A549 (cell line): ENCODE measurements around the gene STARD9. TPM values are rescaled to one million over a fixed set of nuclear protein-coding genes. Genes with fewer than 3 reads are reported as not detected.

Experiments used
- ATAC-seq, 2 experiments: fragments of 200-7000 bp in 1 of 2; fragments of >200 bp in 1 of 2; cut with Nextera tagmentation in 1 of 2; cut with Tn5 transposase in 1 of 2; 3 replicates each; pipeline versions ENCODE4 v1.8.0 to v1.9.1; 2018 to 2020; ENCODE audit warnings: mild to moderate bottlenecking in 1 of 2, moderate library complexity in 1 of 2
- CTCF ChIA-PET: fragments of 300-600 bp; sonication (Branson Sonifier 250); formaldehyde crosslinking; extraction: SDS; loops from one replicate; lab custom pipeline; 2021; ENCODE audit warnings: antibody characterized with exemption, inconsistent platforms; lab: Yijun Ruan, JAX
- POLR2A ChIA-PET: fragments of 350-600 bp; formaldehyde crosslinking; extraction: SDS; loops from one replicate; lab custom pipeline; 2021; ENCODE audit warnings: antibody characterized with exemption, inconsistent platforms; lab: Yijun Ruan, JAX
- DNase-seq, 2 experiments: peaks; one replicate each; pipeline versions ENCODE4 v3.0.0 to v3.0.0-alpha.2; 2011 to 2016; ENCODE audit warnings: low read depth in 1 of 2, low spot score in 1 of 2
- FAIRE-seq: peaks from 2 replicates; lab custom pipeline; 2011; peaks lifted over from hg19 to GRCh38; lab: Jason Lieb, UNC
- H3K27ac ChIP-seq, 2 experiments: fragments of >200 bp; sonication (Bioruptor Twin); formaldehyde crosslinking; 3 replicates each; pipeline ENCODE4 v1.5.1; 2016 to 2017
- H3K4me1 ChIP-seq: fragments of >200 bp; sonication (Bioruptor Twin); formaldehyde crosslinking; 3 replicates; pipeline ENCODE4 v1.6.1; 2016
- H3K4me2 ChIP-seq: fragments of >200 bp; sonication (Bioruptor Twin); formaldehyde crosslinking; 3 replicates; pipeline ENCODE4 v1.6.1; 2016
- H3K4me3 ChIP-seq: fragments of >200 bp; sonication (Bioruptor Twin); formaldehyde crosslinking; 3 replicates; pipeline ENCODE4 v1.5.1; 2016
- H3K9me3 ChIP-seq: fragments of >200 bp; sonication (Bioruptor Twin); formaldehyde crosslinking; 3 replicates; pipeline ENCODE4 v1.6.1; 2016
- ATOH8 ChIP-seq: fragments of 250-450 bp; sonication (Bioruptor Pico); IDR thresholded peaks from 2 replicates; pipeline ENCODE4 v1.5.0; 2020; ENCODE audit warnings: low read depth, mild to moderate bottlenecking, moderate library complexity
- CBX2 ChIP-seq: fragments of 200-600 bp; sonication (generic); IDR thresholded peaks from 2 replicates; pipeline ENCODE4 v1.6.1; 2016; ENCODE audit warnings: low read depth, mild to moderate bottlenecking, borderline replicate concordance
- CEBPB ChIP-seq, 2 experiments: fragments of >200 bp in 1 of 2; sonication (Bioruptor Twin) in 1 of 2; formaldehyde crosslinking in 1 of 2; IDR thresholded peaks; 2 replicates each; pipeline ENCODE4 v1.6.1; 2012 to 2016
- CHD2 ChIP-seq: fragments of 150-350 bp; IDR thresholded peaks from 2 replicates; pipeline ENCODE4 v1.6.1; 2014; ENCODE audit warnings: low read length; ENCODE audit not compliant: partially characterized antibody
- CHD4 ChIP-seq: fragments of 200-600 bp; sonication (generic); IDR thresholded peaks from 2 replicates; pipeline ENCODE4 v1.6.1; 2016; ENCODE audit warnings: antibody characterized with exemption, mild to moderate bottlenecking, borderline replicate concordance
- EHF ChIP-seq: fragments of 250-450 bp; sonication (Bioruptor Pico); IDR thresholded peaks from 2 replicates; pipeline ENCODE4 v1.5.0; 2020; ENCODE audit warnings: mild to moderate bottlenecking
- EHMT2 ChIP-seq: fragments of 200-600 bp; sonication (generic); IDR thresholded peaks from 2 replicates; pipeline ENCODE4 v1.6.1; 2016; ENCODE audit warnings: antibody characterized with exemption, low read depth, mild to moderate bottlenecking, moderate library complexity
- FOSL2 ChIP-seq, 2 experiments: fragments of 450-650 bp in 1 of 2; fragments of >200 bp in 1 of 2; sonication (Bioruptor Twin) in 1 of 2; formaldehyde crosslinking; IDR thresholded peaks; 2 replicates each; pipeline versions ENCODE4 v1.5.0 to v1.6.1; 2016 to 2020; ENCODE audit warnings: mild to moderate bottlenecking in 1 of 2, moderate library complexity in 1 of 2
- HEYL ChIP-seq: fragments of 250-450 bp; sonication (Bioruptor Pico); IDR thresholded peaks from 2 replicates; pipeline ENCODE4 v1.8.0; 2021; ENCODE audit warnings: mild to moderate bottlenecking, moderate library complexity
- HOXA7 ChIP-seq: fragments of 250-450 bp; sonication (Bioruptor Pico); IDR thresholded peaks from 2 replicates; pipeline ENCODE4 v1.5.0; 2020; ENCODE audit warnings: mild to moderate bottlenecking, moderate library complexity
- HOXB13 ChIP-seq: fragments of 250-450 bp; sonication (Bioruptor Pico); IDR thresholded peaks from 2 replicates; pipeline ENCODE4 v1.5.0; 2020; ENCODE audit warnings: low read depth, mild to moderate bottlenecking, moderate library complexity
- JUN ChIP-seq, 2 experiments: fragments of >200 bp; sonication (Bioruptor Twin); formaldehyde crosslinking; IDR thresholded peaks; 2 replicates in 1 of 2; 3 replicates in 1 of 2; pipeline ENCODE4 v1.6.1; 2016 to 2017
- JUNB ChIP-seq: fragments of >200 bp; sonication (Bioruptor Twin); formaldehyde crosslinking; IDR thresholded peaks from 2 replicates; pipeline ENCODE4 v1.6.1; 2016
- MAX ChIP-seq: IDR thresholded peaks from 2 replicates; pipeline ENCODE4 v1.6.1; 2012
- MYC ChIP-seq: IDR thresholded peaks from 2 replicates; pipeline ENCODE4 v1.6.1; 2012; ENCODE audit warnings: mild to moderate bottlenecking, inconsistent platforms, low read length, improper control_type of control experiment, borderline replicate concordance
- NR3C1 ChIP-seq: fragments of >200 bp; sonication (Bioruptor Twin); formaldehyde crosslinking; IDR thresholded peaks from 3 replicates; pipeline ENCODE4 v1.6.1; 2017
- PHF8 ChIP-seq: fragments of 200-600 bp; sonication (generic); IDR thresholded peaks from 2 replicates; pipeline ENCODE4 v1.6.1; 2016; ENCODE audit warnings: low read depth, mild to moderate bottlenecking, antibody characterized with exemption, moderate library complexity, borderline replicate concordance
- RCOR1 ChIP-seq: fragments of 150-350 bp; IDR thresholded peaks from 2 replicates; pipeline ENCODE4 v1.6.1; 2014; ENCODE audit warnings: antibody characterized with exemption, low read length, low read depth
- SMC3 ChIP-seq: fragments of >200 bp; sonication (Bioruptor Twin); formaldehyde crosslinking; IDR thresholded peaks from 3 replicates; pipeline ENCODE4 v1.6.1; 2018; ENCODE audit warnings: inconsistent platforms
- SREBF2 ChIP-seq: fragments of 450-650 bp; IDR thresholded peaks from 2 replicates; pipeline ENCODE4 v1.6.1; 2014; ENCODE audit warnings: mild to moderate bottlenecking, moderate library complexity
- TFCP2L1 ChIP-seq: fragments of 250-450 bp; sonication (Bioruptor Pico); IDR thresholded peaks from 2 replicates; pipeline ENCODE4 v1.5.0; 2021; ENCODE audit warnings: mild to moderate bottlenecking
- TP53 ChIP-seq: fragments of 250-450 bp; sonication (Bioruptor Pico); IDR thresholded peaks from 2 replicates; pipeline ENCODE4 v1.5.0; 2021; ENCODE audit warnings: mild to moderate bottlenecking, moderate library complexity
- ZC3H11A ChIP-seq: fragments of 450-650 bp; IDR thresholded peaks from 2 replicates; pipeline ENCODE4 v1.6.1; 2014; ENCODE audit warnings: antibody characterized with exemption, mild to moderate bottlenecking
- ZFP36 ChIP-seq: fragments of 450-650 bp; IDR thresholded peaks from 2 replicates; pipeline ENCODE4 v1.6.1; 2014; ENCODE audit warnings: borderline replicate concordance; ENCODE audit not compliant: partially characterized antibody
- WGBS: methylation state at CpG from one replicate; pipeline ENCODE4 v1.1.6; 2017; ENCODE audit errors: missing lambda C conversion rate; 5-methylcytosine and 5-hydroxymethylcytosine counted together
- polyA plus RNA-seq, 4 experiments: library from polyadenylated mRNA; depleted of rRNA in 3 of 4; stranded (reverse); fragments of >200 nt; fragmentation: RNase III in 1 of 4; extraction: RNeasy Plus Mini Kit Qiagen cat#74134 plus additional on column Dnase treatment in 1 of 4; gene quantifications; 2 replicates in 3 of 4; 3 replicates in 1 of 4; pipeline ENCODE4 v1.2.3, GENCODE V29; 2011 to 2017
- TF ChIP-seq, protein P1 (sequence below): fragments of >200 bp; sonication (Bioruptor Twin); formaldehyde crosslinking; IDR thresholded peaks from 3 replicates; pipeline ENCODE4 v1.5.1; 2016

STARD9 gene
- polyA plus RNA-seq, 2 of the 4 experiments (the other 2 are of a cell fraction): 1.2 TPM

GRCh38 chr15:42691770-42692169 lies 116.4 kb downstream of the STARD9 start:
- no peak for ATAC-seq
- no peak for TF ChIP-seq SREBF2
- no peak for TF ChIP-seq JUNB
- no peak for TF ChIP-seq ATOH8
- TF ChIP-seq FOSL2 (IDR thresholded peaks at IDR 0.05): no peak
- no peak for TF ChIP-seq FOSL2 (CRISPR knock-in tag; IDR thresholded peaks at IDR 0.05)
- TF ChIP-seq SMC3: no peak
- TF ChIP-seq, protein P1, sequence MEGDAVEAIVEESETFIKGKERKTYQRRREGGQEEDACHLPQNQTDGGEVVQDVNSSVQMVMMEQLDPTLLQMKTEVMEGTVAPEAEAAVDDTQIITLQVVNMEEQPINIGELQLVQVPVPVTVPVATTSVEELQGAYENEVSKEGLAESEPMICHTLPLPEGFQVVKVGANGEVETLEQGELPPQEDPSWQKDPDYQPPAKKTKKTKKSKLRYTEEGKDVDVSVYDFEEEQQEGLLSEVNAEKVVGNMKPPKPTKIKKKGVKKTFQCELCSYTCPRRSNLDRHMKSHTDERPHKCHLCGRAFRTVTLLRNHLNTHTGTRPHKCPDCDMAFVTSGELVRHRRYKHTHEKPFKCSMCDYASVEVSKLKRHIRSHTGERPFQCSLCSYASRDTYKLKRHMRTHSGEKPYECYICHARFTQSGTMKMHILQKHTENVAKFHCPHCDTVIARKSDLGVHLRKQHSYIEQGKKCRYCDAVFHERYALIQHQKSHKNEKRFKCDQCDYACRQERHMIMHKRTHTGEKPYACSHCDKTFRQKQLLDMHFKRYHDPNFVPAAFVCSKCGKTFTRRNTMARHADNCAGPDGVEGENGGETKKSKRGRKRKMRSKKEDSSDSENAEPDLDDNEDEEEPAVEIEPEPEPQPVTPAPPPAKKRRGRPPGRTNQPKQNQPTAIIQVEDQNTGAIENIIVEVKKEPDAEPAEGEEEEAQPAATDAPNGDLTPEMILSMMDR: no peak
- no peak for TF ChIP-seq MYC
- TF ChIP-seq, all 56 proteins: peak for 0
- DNase-seq (no peak), FAIRE-seq (no peak)
- Histone ChIP-seq H3K9me3 (no peaks in the 10 kb centered on the region), H3K4me2 (no peak overlapping the region), H3K27ac (no peak overlapping the region), H3K4me3 (no peak overlapping the region), H3K4me1 (no peaks in the 10 kb centered on the region)
- 86% methylated on average over 7 of the region's 9 CpGs for WGBS
- ChIA-PET CTCF (no interaction called here), POLR2A (no interaction called here)

- H3K9me3 ChIP-seq: no peaks in the 10 kb centered on the region
- no peak overlapping the region for H3K4me3 ChIP-seq
- CTCF ChIA-PET: interaction anchor here (0.8 kb wide), 1 partner anchor 16 kb away, joined by 3 read pairs; no protein-coding TSS in a partner anchor
- TF ChIP-seq PHF8: no peak
- no peak for TF ChIP-seq SMC3
- TF ChIP-seq EHF: no peak
- TF ChIP-seq TP53: no peak
- TF ChIP-seq RCOR1: no peak
- TF ChIP-seq NR3C1: no peak
- TF ChIP-seq CEBPB (IDR thresholded peaks at IDR 0.05): no peak
- no peak for TF ChIP-seq JUN (IDR thresholded peaks at IDR 0.05)
- no peak for TF ChIP-seq HEYL
- no peak for TF ChIP-seq HOXB13
- TF ChIP-seq HOXA7: no peak
- TF ChIP-seq CBX2: no peak
- TF ChIP-seq, all 56 proteins: peak for 0
- WGBS: 64% methylated on average over 1 of the region's 1 CpG
- POLR2A ChIA-PET: no interaction called here
- Histone ChIP-seq H3K4me1 (no peaks in the 10 kb centered on the region), H3K27ac (no peak overlapping the region), H3K4me2 (no peak overlapping the region)
- FAIRE-seq (no peak), ATAC-seq (no peak), DNase-seq (no peak)
These were observed 117.1 kb downstream of the STARD9 start for GRCh38 chr15:42692536-42692935.

GRCh38 chr15:42692997-42693396 lies 117.6 kb downstream of the STARD9 start:
- Histone ChIP-seq H3K9me3 (no peaks in the 10 kb centered on the region), H3K4me2 (no peak overlapping the region), H3K27ac (no peak overlapping the region), H3K4me3 (no peak overlapping the region), H3K4me1 (no peaks in the 10 kb centered on the region)
- CTCF ChIA-PET: interaction anchor here (0.8 kb wide), 1 partner anchor 17 kb away, joined by 3 read pairs; no protein-coding TSS in a partner anchor
- no peak for DNase-seq
- POLR2A ChIA-PET: no interaction called here
- 90% methylated on average over 4 of the region's 4 CpGs for WGBS
- no peak for TF ChIP-seq HEYL
- no peak for TF ChIP-seq HOXB13
- TF ChIP-seq TFCP2L1 (CRISPR knock-in tag): no peak
- TF ChIP-seq PHF8: no peak
- TF ChIP-seq CHD2: no peak
- TF ChIP-seq EHF: no peak
- no peak for FAIRE-seq
- ATAC-seq: no peak

GRCh38 chr15:42693496-42693895 lies 118.1 kb downstream of the STARD9 start:
- H3K4me1 ChIP-seq: no peaks in the 10 kb centered on the region
- H3K27ac ChIP-seq: no peak overlapping the region
- ChIA-PET POLR2A (no interaction called here), CTCF (interaction anchor here (0.6 kb wide), 1 partner anchor 62 kb away, joined by 3 read pairs; no protein-coding TSS in a partner anchor)
- WGBS: 93% methylated on average over 6 of the region's 6 CpGs
- FAIRE-seq (no peak), DNase-seq (no peak), ATAC-seq (no peak)
- TF ChIP-seq EHMT2: no peak
- TF ChIP-seq ZFP36: no peak
- TF ChIP-seq MAX: no peak
- no peak for TF ChIP-seq ZC3H11A
- TF ChIP-seq CHD4: no peak
- no peak overlapping the region for H3K4me3 ChIP-seq
- no peak overlapping the region for H3K4me2 ChIP-seq
- no peaks in the 10 kb centered on the region for H3K9me3 ChIP-seq
